Neural progenitor cell (in vitro differentiated cells): Measurements from ENCODE around the gene ACOT7.

Source experiments
- EZH2 ChIP-seq: fragments of 200-600 bp; sonication (generic); IDR thresholded peaks from 2 replicates; pipeline ENCODE4 v1.6.1; 2017; ENCODE audit warnings: antibody characterized with exemption, mild to moderate bottlenecking, moderate library complexity
- EZH2phosphoT487 ChIP-seq: fragments of 200-600 bp; sonication (generic); IDR thresholded peaks from 2 replicates; pipeline ENCODE4 v1.6.1; 2017; ENCODE audit warnings: antibody characterized with exemption
- TF ChIP-seq, protein P1 (sequence below): fragments of 200-600 bp; sonication (generic); IDR thresholded peaks from 2 replicates; pipeline ENCODE4 v1.5.1; 2017; ENCODE audit warnings: antibody characterized with exemption, mild to moderate bottlenecking

- no peak for TF ChIP-seq EZH2phosphoT487
- TF ChIP-seq, protein P1, sequence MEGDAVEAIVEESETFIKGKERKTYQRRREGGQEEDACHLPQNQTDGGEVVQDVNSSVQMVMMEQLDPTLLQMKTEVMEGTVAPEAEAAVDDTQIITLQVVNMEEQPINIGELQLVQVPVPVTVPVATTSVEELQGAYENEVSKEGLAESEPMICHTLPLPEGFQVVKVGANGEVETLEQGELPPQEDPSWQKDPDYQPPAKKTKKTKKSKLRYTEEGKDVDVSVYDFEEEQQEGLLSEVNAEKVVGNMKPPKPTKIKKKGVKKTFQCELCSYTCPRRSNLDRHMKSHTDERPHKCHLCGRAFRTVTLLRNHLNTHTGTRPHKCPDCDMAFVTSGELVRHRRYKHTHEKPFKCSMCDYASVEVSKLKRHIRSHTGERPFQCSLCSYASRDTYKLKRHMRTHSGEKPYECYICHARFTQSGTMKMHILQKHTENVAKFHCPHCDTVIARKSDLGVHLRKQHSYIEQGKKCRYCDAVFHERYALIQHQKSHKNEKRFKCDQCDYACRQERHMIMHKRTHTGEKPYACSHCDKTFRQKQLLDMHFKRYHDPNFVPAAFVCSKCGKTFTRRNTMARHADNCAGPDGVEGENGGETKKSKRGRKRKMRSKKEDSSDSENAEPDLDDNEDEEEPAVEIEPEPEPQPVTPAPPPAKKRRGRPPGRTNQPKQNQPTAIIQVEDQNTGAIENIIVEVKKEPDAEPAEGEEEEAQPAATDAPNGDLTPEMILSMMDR = no peak
- TF ChIP-seq EZH2 = no peak
Observed at GRCh38 chr1:6302568-6302967, 91.0 kb downstream of the ACOT7 start.
